OCI-LY1 (cell line): ENCODE measurements around the gene CHRDL1.

ENCODE experiments used
- CTCF ChIP-seq: fragments of 200-600 bp; sonication (generic), shearing (Covaris generic); IDR thresholded peaks from 2 replicates; pipeline ENCODE4 v1.5.1; 2017; ENCODE audit warnings: mild to moderate bottlenecking, antibody characterized with exemption, low read length, moderate library complexity, mixed read lengths
- EZH2 ChIP-seq: fragments of 200-600 bp; sonication (generic), shearing (Covaris generic); IDR thresholded peaks from 2 replicates; pipeline ENCODE4 v1.8.0; 2017; ENCODE audit warnings: borderline replicate concordance, mixed run types, mild to moderate bottlenecking, antibody characterized with exemption, low read length, moderate library complexity, mixed read lengths

DNA sequence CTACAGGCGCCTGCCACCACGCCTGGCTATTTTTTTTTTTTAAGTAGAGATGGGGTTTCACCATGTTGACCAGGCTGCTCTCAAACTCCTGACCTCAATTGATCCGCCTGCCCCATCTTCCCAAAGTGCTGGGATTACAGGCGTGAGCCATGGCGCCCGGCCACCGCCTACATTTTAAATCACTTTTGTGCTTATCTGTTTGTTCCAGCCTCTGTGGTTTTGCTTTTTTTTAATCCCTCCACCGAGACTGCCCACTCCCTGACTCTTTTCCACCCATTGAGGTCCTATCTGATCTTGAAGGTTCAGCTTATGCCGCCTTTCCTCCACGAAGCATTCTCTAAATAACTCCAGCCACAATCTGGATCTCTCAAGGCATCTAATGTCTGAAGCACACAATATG, 73.5 kb downstream of the CHRDL1 start:
- TF ChIP-seq CTCF (no peak), EZH2 (no peak)
